Adrenal gland (tissue), 5 donors: ENCODE data around the gene SPECC1L.

Source experiments
- POLR2A ChIP-seq, 2 donors: fragments of 450-650 bp; IDR thresholded peaks; one replicate each; pipeline ENCODE4 v1.6.1; 2017; ENCODE audit warnings: antibody characterized with exemption in 2 of 2, mild to moderate bottlenecking in 2 of 2, moderate library complexity in 1 of 2
- TF ChIP-seq, protein P1 (sequence below), 6 experiments: fragments of 450-650 bp in 4 of 6; fragments of 200-600 bp in 2 of 6; sonication (generic) in 1 of 6; IDR thresholded peaks; 1 replicate in 5 of 6; 2 replicates in 1 of 6; pipeline versions ENCODE4 v1.5.1 to v1.8.0; 2016 to 2021; ENCODE audit warnings: antibody characterized with exemption in 6 of 6, mild to moderate bottlenecking in 2 of 6, moderate library complexity in 1 of 6
- donor health status: DM: no; HTN: no; CAD: no.

DNA sequence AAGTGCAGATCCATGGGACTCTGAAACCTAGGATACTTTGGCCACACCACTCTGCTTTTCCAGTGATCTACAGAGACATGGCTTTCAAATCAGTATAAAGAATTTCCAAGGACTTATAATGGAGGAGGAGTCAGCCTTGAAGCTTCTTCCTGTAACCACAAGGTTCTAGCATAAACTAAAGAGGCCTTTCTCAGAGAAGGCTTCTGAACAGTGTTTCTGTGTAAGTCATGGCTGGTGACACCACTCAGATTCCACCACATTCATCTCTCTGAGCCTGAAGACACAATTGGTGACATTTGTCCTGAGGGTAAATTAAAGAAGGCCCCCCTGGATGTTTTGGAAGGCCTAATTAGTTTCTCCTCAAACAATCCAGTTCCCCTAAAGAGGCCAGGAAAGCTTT, 127.8 kb downstream of the SPECC1L start:
- TF ChIP-seq, protein P1, sequence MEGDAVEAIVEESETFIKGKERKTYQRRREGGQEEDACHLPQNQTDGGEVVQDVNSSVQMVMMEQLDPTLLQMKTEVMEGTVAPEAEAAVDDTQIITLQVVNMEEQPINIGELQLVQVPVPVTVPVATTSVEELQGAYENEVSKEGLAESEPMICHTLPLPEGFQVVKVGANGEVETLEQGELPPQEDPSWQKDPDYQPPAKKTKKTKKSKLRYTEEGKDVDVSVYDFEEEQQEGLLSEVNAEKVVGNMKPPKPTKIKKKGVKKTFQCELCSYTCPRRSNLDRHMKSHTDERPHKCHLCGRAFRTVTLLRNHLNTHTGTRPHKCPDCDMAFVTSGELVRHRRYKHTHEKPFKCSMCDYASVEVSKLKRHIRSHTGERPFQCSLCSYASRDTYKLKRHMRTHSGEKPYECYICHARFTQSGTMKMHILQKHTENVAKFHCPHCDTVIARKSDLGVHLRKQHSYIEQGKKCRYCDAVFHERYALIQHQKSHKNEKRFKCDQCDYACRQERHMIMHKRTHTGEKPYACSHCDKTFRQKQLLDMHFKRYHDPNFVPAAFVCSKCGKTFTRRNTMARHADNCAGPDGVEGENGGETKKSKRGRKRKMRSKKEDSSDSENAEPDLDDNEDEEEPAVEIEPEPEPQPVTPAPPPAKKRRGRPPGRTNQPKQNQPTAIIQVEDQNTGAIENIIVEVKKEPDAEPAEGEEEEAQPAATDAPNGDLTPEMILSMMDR (IDR thresholded peaks at IDR 0.05), result no peak
- no peak for TF ChIP-seq POLR2A (IDR thresholded peaks at IDR 0.05)
